ENCODE results near the gene WFDC2. TPM values are rescaled to one million over a fixed set of nuclear protein-coding genes. Genes with fewer than 3 reads are reported as not detected.

The WFDC2 gene
- total and polyA plus RNA-seq, 2 donors (not counting 3 experiments of a cell fraction or from before 2014, with no cell fraction given), result not detected

- no peaks in the 10 kb centered on the region for H3K79me2 ChIP-seq (ENCODE audit: control insufficient read depth, insufficient read depth, low read length)
- no peak overlapping the region for H3K4me3 ChIP-seq (replicated peaks in 1 of 3; ENCODE audit: insufficient read depth in 1 of 3, low read depth in 1 of 3, low read length in 3 of 3)
- dilution Hi-C loops (cut with MboI; ENCODE audit: extremely low pct_ligation_motif_present, low sequenced_read_pairs), result no loop called here
- no peak for TF ChIP-seq JUN (IDR thresholded peaks at IDR 0.05; ENCODE audit: borderline replicate concordance, insufficient read depth, insufficient read length, low read depth)
- no peak for TF ChIP-seq MYC (IDR thresholded peaks at IDR 0.05; ENCODE audit: low read depth, low read length)
- TF ChIP-seq FOS (IDR thresholded peaks at IDR 0.05; ENCODE audit: borderline replicate concordance, insufficient read depth, low read length), result no peak
- TF ChIP-seq MAX (IDR thresholded peaks at IDR 0.05; ENCODE audit: insufficient read depth, insufficient read length), result no peak
- no peak for TF ChIP-seq GATA2 (IDR thresholded peaks at IDR 0.05; ENCODE audit: insufficient read depth, insufficient read length, low read depth, low read length)
- no peak for TF ChIP-seq CTCF (IDR thresholded peaks at IDR 0.05; ENCODE audit: extremely low read depth in 1 of 2, insufficient read depth in 1 of 2, low read depth in 1 of 2, low read length in 2 of 2)
- no peak for TF ChIP-seq POLR2AphosphoS5 (IDR thresholded peaks at IDR 0.05; ENCODE audit: insufficient read depth, low read depth, low read length)
- no peak for TF ChIP-seq EZH2 (IDR thresholded peaks at IDR 0.05; ENCODE audit: borderline replicate concordance, low read depth, low read length, severe bottlenecking)
- TF ChIP-seq POLR2A (IDR thresholded peaks at IDR 0.05; ENCODE audit: low read depth, low read length), result no peak
- FAIRE-seq, result no peak
- no peak overlapping the region for H2AFZ ChIP-seq (ENCODE audit: low read depth, low read length)
- H3K9me1 ChIP-seq (replicated peaks; ENCODE audit: control insufficient read depth, extremely low read depth, insufficient read depth, low read length), result no peaks in the 10 kb centered on the region
- ChIA-PET CTCF (interaction anchor here (3.5 kb wide), 1 partner anchor 11 kb away, joined by 20 read pairs; no protein-coding TSS in a partner anchor), POLR2A (no interaction called here)
- H3K27ac ChIP-seq (ENCODE audit: insufficient read depth, low read depth, low read length), result no peak overlapping the region
- H3K9ac ChIP-seq (replicated peaks; ENCODE audit: extremely low read depth, insufficient read depth, low read length), result no peak overlapping the region
- no peaks in the 10 kb centered on the region for H3K4me1 ChIP-seq (ENCODE audit: control insufficient read depth, extremely low read depth, insufficient read depth, low read length)
- intact Hi-C loops (cut with micrococcal nuclease), result no loop called here
- no peak for DNase-seq (ENCODE audit: low read depth, low spot score)
- H3K27me3 ChIP-seq (ENCODE audit: control insufficient read depth in 2 of 2, insufficient read depth in 2 of 2, low read length in 2 of 2), result peaks cover 29 to 38% of the 10 kb centered on the region in 2 experiments
- BruUV-seq (replicated peaks), result no TSS peak
- no peak overlapping the region for H3K4me2 ChIP-seq (ENCODE audit: insufficient read depth, low read length)
- no peaks in the 10 kb centered on the region for H4K20me1 ChIP-seq (replicated peaks; ENCODE audit: control insufficient read depth, extremely low read depth, insufficient read depth, low read length)
- no peaks in the 10 kb centered on the region for H3K9me3 ChIP-seq (replicated peaks; ENCODE audit: control insufficient read depth, insufficient read depth, low read length)
- no peaks in the 10 kb centered on the region for H3K36me3 ChIP-seq (ENCODE audit: control insufficient read depth in 2 of 2, extremely low read depth in 1 of 2, insufficient read depth in 2 of 2, low read length in 2 of 2)
Observed at GRCh38 chr20:45461225-45461624, 8.3 kb upstream of the WFDC2 start.

Data from endothelial cell of umbilical vein (primary cell).